Type B pancreatic cell (in vitro differentiated cells): ENCODE results near the gene ODR4. TPM values are rescaled to one million over a fixed set of nuclear protein-coding genes. Genes with fewer than 3 reads are reported as not detected.

Experiments used
- DNase-seq: peaks from one replicate; pipeline ENCODE4 v3.0.0; 2021; ENCODE audit warnings: mixed read lengths; ENCODE audit not compliant: unreplicated experiment; ENCODE audit errors: extremely low spot score
- H3K27ac Mint-ChIP-seq: 2 replicates; pipeline ENCODE4 v1.8.0; 2021; ENCODE audit warnings: mild to moderate bottlenecking, mixed read lengths
- H3K27me3 Mint-ChIP-seq: 2 replicates; pipeline ENCODE4 v1.8.0; 2021; ENCODE audit warnings: mixed read lengths
- H3K36me3 Mint-ChIP-seq: 2 replicates; pipeline ENCODE4 v1.8.0; 2021; ENCODE audit warnings: mixed read lengths
- H3K4me1 Mint-ChIP-seq: one replicate; pipeline ENCODE4 v1.8.0; 2021; ENCODE audit warnings: mixed read lengths; ENCODE audit not compliant: unreplicated experiment
- H3K4me3 Mint-ChIP-seq: 2 replicates; pipeline ENCODE4 v1.8.0; 2021; ENCODE audit warnings: mild to moderate bottlenecking, mixed read lengths
- H3K9me3 Mint-ChIP-seq: 2 replicates; pipeline ENCODE4 v1.8.0; 2021; ENCODE audit warnings: mixed read lengths
- CTCF ChIP-seq: fragments of 200-600 bp; sonication (generic); conservative IDR thresholded peaks from 2 replicates; pipeline ENCODE4 v1.5.0; 2021; ENCODE audit warnings: antibody characterized with exemption, mild to moderate bottlenecking
- long read RNA-seq: library from polyadenylated mRNA; unstranded; transcript quantifications from one replicate; pipeline ENCODE4 v2.0.0, GENCODE V29; 2020
- total RNA-seq: library from RNA; stranded (reverse); gene quantifications from 2 replicates; pipeline ENCODE4 v1.2.1, GENCODE V29; 2021; ENCODE audit warnings: low replicate concordance

The ODR4 gene
- 17.7 and 22.3 TPM in 2 replicates for total RNA-seq
- long read RNA-seq, transcript ODR4-201 (14 exons, 3,792 nt), result major isoform, 68 of 115 reads
- long read RNA-seq, partial matches to known transcripts, result 7 of 115 reads
- long read RNA-seq, other reads (novel, unspliced or antisense), result 39 of 115 reads

- H3K27ac Mint-ChIP-seq, result peak within 1 kb of the TSS; percentile 100
- peaks cover 24% of the 10 kb centered on the region for H3K36me3 Mint-ChIP-seq
- peak within 1 kb of the TSS; percentile 100 for H3K4me3 Mint-ChIP-seq
- H3K9me3 Mint-ChIP-seq, result no peaks in the 10 kb centered on the region
- H3K4me1 Mint-ChIP-seq, result peaks cover 11% of the 10 kb centered on the region
- DNase-seq, result peak; percentile 98
- no peaks in the 10 kb centered on the region for H3K27me3 Mint-ChIP-seq
- TF ChIP-seq CTCF, result peak; percentile 87
These were observed at the start of gene ODR4, which contains the start of gene TPR for GRCh38 chr1:186375152-186375928. Gene ODR4 (plus strand): TSS chr1:186375838. CDS start chr1:186379786, 3,948 bp downstream. Gene TPR (minus strand): TSS chr1:186375253. CDS start chr1:186375028, 225 bp downstream.

DNA sequence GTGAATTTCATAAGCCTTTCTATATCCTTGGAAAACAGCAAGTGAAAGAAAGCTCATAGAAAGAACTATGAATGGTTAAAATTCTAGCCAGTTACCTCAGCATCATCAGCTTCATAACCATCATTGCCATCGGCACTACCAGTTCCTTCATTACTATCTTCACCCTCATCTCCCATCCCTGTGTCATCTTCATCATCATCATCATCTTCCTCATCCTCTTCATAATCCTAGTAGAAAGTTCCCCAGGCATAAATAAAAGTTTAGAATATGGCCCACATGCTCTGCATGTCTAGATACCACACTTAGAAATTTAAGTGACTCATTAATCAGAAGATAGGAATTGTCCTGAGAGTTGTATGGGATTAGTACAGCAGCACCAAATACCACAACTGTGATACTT, 49.6 kb upstream of the ODR4 start:
- Mint-ChIP-seq H3K4me1 (no peaks in the 10 kb centered on the region), H3K27ac (no peak overlapping the region), H3K9me3 (no peaks in the 10 kb centered on the region), H3K27me3 (no peaks in the 10 kb centered on the region), H3K4me3 (no peak overlapping the region), H3K36me3 (peaks cover 31% of the 10 kb centered on the region)
- no peak for DNase-seq
- TF ChIP-seq CTCF, result no peak

DNA sequence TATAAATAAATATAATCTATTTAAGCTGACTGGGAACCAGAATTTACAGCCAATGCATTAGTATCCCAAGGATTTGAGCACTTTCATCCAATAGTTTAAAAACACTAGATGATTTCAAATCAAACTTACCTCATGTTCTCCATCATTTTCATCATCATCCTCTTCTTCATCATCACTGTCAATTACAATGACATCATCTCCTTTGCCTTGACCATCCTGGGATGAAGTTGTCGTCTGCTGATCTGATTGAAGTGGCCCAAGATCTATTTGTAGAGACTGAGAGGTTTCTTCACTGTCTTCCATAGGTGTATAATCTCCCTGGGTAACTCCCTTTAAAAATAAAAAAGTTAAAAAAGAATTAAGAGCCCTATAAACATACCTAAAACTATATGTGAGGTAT, 48.3 kb upstream of the ODR4 start:
- H3K9me3 Mint-ChIP-seq, result no peaks in the 10 kb centered on the region
- H3K27me3 Mint-ChIP-seq, result no peaks in the 10 kb centered on the region
- DNase-seq, result no peak
- no peaks in the 10 kb centered on the region for H3K4me1 Mint-ChIP-seq
- TF ChIP-seq CTCF, result no peak
- H3K27ac Mint-ChIP-seq, result no peak overlapping the region
- peaks cover 22% of the 10 kb centered on the region for H3K36me3 Mint-ChIP-seq
- no peak overlapping the region for H3K4me3 Mint-ChIP-seq

GRCh38 chr1:186330758-186331157, 44.9 kb upstream of the ODR4 start:
- Mint-ChIP-seq H3K4me3 (no peak overlapping the region), H3K27ac (no peak overlapping the region), H3K36me3 (peaks cover 25% of the 10 kb centered on the region), H3K27me3 (no peaks in the 10 kb centered on the region), H3K9me3 (no peaks in the 10 kb centered on the region), H3K4me1 (no peaks in the 10 kb centered on the region)
- TF ChIP-seq CTCF, result peak; percentile 69
- DNase-seq, result no peak

- Mint-ChIP-seq H3K4me1 (no peaks in the 10 kb centered on the region), H3K27me3 (no peaks in the 10 kb centered on the region), H3K36me3 (peaks cover 16% of the 10 kb centered on the region), H3K27ac (no peak overlapping the region), H3K9me3 (no peaks in the 10 kb centered on the region), H3K4me3 (no peak overlapping the region)
- TF ChIP-seq CTCF, result no peak
- DNase-seq, result no peak
These were observed 38.1 kb upstream of the ODR4 start for GRCh38 chr1:186337554-186337953.
